SK-N-SH (cell line): ENCODE data around the gene SGMS2.

Source experiments
- CTCF ChIP-seq: fragments of 200-600 bp; sonication (generic); IDR thresholded peaks from 2 replicates; pipeline ENCODE4 v1.6.1; 2017; ENCODE audit warnings: antibody characterized with exemption, mild to moderate bottlenecking, moderate library complexity
- EP300 ChIP-seq, 2 experiments: IDR thresholded peaks; 2 replicates each; pipeline versions ENCODE4 v1.4.0 to v1.6.1; 2012; ENCODE audit warnings: borderline replicate concordance in 1 of 2, low read depth in 1 of 2, low read length in 1 of 2
- IRF3 ChIP-seq: fragments of 150-350 bp; IDR thresholded peaks from 2 replicates; pipeline ENCODE4 v1.6.1; 2016; ENCODE audit warnings: mild to moderate bottlenecking, low read depth, low read length
- MAX ChIP-seq: IDR thresholded peaks from 2 replicates; pipeline ENCODE4 v1.4.0; 2012; ENCODE audit warnings: low read depth
- POLR2AphosphoS5 ChIP-seq: IDR thresholded peaks from 2 replicates; pipeline ENCODE4 v1.6.1; 2012; ENCODE audit warnings: low read depth, low read length
- TEAD4 ChIP-seq: IDR thresholded peaks from 2 replicates; pipeline ENCODE4 v1.4.0; 2012; ENCODE audit warnings: mild to moderate bottlenecking, borderline replicate concordance; ENCODE audit not compliant: insufficient read depth

GRCh38 chr4:107832275-107832807 lies 7.6 kb downstream of the SGMS2 start:
- TF ChIP-seq TEAD4 (no peak), MAX (no peak), CTCF (no peak), EP300 (IDR thresholded peaks at IDR 0.05; ENCODE audit: borderline replicate concordance in 1 of 2, low read depth in 1 of 2, low read length in 1 of 2) (no peak), IRF3 (no peak), POLR2AphosphoS5 (no peak)
